NCI-H2029 (cell line): ENCODE results near the gene EXOSC6.
"Not testable (repeated sequence)": the region's sequence is repeated elsewhere in the genome, so short reads cannot be mapped to it uniquely, and the experiment has no call there.

Experiments
- DNase-seq: peaks from one replicate; lab custom pipeline; 2025; lab: John Stamatoyannopoulos, UW

The EXOSC6 gene

DNA sequence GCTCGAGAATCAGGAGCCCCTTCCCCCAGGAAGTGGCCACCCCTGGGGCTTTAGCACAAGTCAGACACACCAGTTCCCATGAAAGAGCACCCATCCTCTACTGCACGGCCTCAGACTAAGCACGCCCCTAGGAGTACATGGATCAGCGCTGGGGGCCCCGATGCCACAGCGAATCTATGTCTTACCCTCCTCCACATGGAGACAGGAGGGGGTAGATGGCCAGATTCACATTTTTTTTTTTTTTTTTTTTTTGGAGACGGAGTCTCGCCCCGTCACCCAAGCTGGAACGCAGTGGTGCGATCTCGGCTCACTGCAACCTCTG lies 3.2 kb upstream of the EXOSC6 start:
- DNase-seq = no peak

DNA sequence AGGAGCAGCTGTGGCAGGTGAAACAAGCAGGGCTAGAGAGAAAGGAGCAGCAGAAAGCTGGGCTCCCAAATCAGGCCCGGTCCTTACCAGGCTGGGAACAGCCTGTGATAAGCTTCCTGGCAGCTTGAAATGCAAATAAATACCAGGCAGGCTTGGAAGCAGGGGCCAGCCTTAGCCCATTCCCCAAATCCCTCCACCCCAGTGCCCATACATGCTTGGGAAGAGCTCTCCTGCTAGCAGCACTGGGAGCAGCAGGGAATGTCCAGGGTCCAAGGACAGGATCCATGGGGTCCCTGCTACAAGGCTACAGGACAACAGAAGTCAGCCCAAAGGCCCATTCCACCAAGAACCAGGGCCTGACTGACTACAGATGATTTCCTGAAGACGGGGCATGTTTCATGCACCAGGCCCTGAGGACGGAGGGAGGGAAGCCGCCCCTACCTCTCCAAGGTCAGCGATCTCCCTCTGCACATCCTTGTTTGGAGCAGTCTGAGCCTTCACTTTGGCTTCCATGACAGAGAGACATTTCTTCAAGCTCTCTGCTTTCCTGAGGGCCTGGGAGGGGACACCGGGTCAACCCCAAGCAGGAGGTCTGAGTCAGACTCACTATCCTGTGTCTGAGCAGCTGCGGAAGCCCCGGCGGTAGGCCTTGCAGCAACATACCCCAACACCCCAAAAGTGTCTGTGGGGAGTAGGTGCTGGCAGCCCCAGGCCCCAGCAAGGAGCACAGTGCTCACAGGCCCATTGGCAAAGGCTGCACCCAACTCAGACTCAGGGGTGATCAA lies 2.6 kb upstream of the EXOSC6 start:
- no peak for DNase-seq

DNA sequence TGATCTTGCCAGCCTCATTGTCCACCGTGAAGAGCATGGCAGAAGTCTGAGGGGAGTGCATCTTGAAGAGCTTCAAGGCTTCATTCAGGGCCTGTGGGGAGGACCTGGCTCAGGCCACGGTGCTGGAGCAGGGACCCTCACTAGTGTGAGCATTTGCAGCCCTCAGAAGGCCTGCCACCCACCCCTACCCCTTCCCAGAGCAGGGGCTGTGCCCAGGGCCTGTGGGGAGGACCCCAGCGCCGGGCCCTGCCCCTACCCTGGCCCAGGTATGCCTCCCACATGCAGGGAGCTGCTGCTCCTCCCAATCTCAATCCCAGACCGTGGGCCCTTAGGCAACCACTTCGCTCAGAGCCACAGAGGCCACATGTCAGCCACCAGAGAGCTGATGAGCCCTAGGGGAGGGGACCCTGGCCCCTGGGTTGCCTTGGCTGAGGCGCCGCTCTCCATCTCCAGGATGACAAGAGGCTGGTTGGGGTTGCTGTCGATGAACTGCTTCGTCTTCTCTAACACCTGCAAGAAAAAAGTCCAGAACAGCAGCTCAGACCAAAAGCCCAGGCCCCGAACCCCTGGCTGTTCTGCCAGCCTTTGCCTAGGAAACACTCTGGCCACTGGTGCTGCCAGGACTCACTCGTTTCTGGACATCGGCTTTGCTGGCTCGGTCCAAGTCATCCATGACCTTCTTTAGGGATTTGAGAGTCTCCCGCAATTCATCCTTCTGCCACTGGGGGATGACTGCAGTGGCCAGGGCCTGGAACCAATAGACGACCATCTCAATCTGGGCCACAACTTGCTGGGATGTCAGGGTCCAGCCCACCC lies 1.8 kb upstream of the EXOSC6 start:
- DNase-seq = no peak

DNA sequence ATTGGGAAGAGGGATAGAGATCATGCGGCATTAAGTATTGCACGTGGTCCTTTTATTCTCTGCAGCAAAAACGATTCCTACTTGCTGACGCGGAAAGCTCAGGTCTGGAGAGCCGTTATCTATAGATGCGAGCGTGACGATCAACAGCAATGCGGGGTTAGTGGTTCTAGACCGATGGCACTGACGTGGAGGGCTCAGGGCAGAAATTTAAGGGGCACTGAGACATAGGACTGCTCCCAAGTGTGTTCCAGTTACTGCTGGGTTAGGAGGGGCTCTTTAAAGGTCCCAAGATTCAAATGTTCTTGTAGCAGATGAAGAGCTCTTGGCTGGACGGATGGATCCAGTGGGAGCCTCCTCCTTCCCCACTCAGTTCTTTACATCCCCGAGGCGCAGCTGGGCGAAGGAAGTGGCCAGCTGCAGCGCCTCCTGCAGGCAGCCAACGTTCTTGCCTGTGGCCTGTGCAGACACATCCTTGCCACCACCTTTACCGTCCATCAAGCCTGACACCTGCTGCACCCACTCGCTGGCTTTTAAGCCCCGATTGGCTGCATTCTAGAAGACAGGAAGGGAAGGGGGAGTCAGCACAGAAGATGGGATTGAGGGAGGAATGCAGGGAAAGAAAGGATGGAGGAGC lies 732 bp upstream of the EXOSC6 start:
- no peak for DNase-seq

DNA sequence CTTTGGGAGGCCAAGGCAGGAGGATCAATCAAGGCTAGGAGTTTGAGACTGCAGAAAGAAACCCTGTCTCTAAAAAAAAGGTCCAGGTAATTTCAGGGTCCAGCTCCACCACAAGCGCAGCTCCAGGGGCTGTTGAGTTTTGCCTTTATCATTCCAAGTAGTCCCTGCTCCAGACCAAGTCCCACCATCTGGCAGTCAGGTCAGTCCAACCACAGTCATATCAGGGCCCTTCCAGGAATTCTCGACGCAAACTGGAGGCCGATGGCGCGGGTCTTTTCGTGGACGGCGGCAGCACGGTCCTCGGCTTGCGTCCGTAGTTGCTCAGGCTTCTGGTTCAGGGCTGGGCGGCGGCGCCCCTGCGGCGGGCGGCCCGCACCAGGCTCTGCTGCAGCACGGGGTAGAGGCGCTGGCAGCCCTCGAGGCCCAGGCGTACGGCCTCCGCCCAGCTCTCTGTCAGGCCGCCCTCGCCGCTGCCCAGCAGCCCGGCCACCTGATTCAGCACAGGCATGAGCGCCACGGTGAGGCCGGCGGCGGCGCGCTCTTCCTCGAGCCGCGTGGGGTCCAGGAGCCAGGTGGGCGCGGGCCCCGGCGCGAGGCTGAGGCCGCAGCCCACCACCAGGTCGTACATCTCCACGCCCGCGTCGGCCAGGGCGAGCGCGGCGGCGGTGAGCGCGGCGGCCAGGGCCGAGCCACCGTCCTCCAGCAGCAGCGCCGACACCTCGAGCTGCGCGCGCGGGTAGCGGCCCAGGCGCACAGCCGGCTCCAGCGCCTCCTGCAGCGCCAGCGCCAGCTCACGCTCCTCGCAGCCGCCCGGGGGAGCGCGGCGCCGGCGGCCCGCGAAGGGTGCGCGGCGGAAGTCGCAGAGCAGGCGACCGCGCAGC lies 752 bp downstream of the EXOSC6 start:
- no peak for DNase-seq

DNA sequence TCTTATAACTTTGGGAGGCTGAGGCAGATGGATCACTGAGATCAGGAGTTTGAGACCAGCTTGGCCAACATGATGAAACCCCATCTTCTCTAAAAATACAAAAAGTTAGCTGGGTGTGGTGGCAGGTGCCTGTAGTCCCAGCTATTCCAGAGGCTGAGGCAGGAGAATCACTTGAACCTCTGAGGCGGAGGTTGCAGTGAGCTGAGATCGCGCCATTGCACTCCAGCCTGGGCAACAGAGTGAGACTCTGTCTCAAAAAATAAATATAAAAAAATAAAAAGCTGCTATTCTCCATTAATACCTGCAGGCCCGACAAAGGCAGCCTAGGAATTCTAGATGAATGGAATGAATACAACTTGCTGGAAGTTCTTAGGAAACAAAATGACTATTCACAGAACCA lies 2.0 kb downstream of the EXOSC6 start:
- DNase-seq = not testable (repeated sequence)

DNA sequence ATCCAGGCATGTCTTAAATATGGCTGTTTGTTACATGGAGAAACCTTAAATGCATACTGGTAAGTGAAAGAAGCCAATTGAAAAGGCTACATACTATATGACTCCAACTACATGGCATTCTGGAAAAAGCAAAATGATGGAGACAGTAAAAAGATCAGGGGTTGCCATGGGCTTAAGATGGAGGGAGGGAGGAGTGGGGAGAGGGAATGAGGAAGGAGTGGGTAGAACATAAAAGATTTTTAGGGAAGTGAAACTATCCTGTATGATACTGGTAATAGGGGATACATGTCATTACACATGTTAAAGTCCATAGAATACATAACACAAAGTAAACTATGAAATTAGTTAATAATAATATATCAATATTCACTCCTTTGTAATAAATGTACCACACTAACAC lies 13.0 kb downstream of the EXOSC6 start:
- DNase-seq = not testable (repeated sequence)

DNA sequence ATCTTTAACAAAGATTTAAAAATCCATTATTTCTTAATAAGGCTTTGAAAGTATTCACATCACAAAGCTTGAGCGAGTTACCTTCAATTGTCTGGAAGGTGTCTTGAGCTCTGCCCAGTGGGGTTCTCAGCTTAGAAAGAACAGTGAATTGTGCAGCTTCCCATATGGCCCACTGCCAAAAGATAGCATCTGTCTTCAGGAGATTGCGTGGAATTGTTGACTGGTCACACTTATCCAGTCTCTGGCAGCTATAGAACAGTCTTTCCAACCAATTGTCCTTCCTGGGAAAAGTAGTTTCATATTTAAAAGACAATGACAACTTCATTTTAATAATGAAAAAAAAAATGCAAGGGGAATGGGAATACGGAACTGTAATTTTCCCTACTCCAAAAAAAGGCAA lies 19.9 kb downstream of the EXOSC6 start:
- DNase-seq = not testable (repeated sequence)

DNA sequence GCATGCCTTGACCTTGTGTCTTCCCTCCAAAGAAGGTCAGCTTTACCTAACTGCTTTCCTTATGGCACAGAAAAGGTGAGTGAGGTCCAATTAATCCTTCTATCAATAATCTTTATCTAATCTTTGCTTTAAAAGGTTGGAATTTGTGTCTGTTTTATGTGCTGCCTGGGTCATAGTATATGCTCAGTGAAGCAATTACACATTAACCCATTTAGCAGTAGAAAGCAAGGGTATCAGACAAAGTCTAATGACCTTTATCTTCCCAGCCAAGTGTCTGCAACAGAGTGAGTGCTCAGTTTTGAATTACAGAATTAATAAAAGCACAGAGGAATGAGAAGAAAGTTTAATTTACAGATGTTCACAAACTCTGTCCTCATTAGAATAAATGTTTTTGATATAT lies 25.7 kb downstream of the EXOSC6 start:
- DNase-seq = not testable (repeated sequence)

DNA sequence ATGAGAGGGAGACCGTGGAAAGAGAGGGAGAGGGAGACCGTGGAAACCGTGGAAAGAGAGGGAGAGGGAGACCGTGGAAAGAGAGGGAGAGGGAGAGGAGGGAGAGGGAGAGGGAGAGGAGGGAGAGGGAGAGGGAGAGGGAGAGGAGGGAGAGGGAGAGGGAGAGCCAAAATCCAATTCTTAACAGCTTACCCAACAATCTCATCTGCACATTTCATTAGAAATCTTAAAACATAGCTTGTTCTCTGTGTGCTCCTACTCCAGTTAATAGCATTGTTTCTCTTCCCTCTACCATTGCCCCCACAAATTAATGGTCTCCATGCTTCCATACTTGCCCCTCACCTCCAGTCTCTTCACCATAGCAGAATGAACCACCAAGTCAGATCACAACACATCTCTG lies 26.3 kb downstream of the EXOSC6 start:
- DNase-seq = not testable (repeated sequence)

DNA sequence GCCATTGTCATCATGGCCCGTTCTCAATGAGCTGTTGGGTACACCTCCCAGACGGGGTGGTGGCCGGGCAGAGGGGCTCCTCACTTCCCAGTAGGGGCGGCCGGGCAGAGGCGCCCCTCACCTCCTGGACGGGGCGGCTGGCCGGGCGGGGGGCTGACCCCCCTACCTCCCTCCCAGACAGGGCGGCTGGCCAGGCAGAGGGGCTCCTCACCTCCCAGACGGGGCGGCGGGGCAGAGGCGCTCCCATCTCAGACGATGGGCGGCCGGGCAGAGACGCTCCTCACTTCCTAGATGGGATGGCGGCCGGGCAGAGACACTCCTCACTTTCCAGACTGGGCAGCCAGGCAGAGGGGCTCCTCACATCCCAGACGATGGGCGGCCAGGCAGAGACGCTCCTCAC lies 27.1 kb downstream of the EXOSC6 start:
- not testable (repeated sequence) for DNase-seq

DNA sequence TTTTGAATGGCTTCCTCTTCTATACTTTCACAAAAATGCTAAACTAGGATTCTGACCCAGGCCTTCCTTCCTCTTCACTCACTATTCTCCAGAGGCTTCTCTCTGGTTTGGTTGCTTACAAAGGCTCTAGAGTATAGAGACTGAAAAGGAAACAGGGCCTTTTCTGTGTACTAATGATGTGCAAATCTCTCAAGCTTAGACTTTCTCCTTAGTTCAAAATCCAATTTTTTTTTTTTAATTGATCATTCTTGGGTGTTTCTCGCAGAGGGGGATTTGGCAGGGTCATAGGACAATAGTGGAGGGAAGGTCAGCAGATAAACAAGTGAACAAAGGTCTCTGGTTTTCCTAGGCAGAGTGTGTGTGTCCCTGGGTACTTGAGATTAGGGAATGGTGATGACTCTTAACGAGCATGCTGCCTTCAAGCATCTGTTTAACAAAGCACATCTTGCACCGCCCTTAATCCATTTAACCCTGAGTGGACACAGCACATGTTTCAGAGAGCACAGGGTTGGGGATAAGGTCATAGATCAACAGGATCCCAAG lies 27.7 kb downstream of the EXOSC6 start:
- not testable (repeated sequence) for DNase-seq

DNA sequence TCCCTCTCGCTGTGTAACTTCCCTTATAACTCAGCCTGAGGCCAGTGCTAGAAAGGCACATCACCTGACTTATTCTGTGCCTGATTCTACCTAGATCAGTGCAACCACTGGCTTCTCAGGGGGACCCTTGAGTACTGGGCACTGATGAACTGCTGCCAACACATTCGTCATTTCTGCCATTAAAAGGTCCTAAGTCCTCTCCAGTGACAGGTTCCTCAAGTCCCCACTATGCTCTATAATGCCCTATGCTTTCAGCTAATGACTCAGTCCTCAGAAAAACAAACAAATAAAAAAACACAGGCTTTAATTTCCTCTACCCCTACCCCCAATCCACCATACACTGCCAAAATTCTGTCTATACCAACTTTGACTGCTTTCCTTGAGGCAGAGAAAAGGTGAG lies 28.5 kb downstream of the EXOSC6 start:
- not testable (repeated sequence) for DNase-seq

DNA sequence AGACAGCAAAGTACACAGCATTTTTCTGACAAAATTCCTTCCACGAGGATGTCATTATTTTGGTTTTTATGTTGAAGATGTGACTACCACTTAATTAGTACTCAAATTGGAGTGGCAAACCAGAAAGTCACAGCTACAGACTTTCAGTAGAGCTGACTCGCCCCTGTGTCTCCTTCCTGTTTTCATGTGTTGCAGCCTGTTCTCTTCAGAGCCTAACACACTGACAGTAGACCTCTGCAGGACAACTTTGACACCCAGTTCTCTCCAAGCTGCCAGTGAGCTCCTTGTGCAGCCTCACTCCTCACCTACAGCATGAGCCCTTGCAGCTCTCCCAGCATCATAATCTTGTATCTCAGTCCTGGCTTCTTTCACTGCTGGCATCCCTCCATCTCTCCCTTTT lies 29.2 kb downstream of the EXOSC6 start:
- not testable (repeated sequence) for DNase-seq

DNA sequence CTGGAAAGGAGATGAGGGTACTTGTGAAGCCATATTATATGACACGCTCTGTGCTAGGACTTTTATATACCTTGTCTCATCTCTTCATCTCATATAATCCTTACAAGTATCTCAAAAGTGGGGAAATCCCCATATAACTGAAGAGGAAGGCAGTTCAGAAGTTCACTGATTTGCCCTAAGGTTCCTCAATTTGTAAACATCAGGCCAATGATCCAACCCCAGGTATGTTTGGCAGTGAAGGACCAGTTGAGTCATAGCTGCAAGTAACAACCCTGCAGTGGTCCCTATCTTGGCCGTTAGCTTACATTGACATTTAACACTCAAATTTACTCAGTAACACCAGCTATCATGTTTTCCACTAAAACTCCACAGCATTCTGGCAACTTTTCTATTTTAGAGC lies 33.2 kb downstream of the EXOSC6 start:
- not testable (repeated sequence) for DNase-seq

DNA sequence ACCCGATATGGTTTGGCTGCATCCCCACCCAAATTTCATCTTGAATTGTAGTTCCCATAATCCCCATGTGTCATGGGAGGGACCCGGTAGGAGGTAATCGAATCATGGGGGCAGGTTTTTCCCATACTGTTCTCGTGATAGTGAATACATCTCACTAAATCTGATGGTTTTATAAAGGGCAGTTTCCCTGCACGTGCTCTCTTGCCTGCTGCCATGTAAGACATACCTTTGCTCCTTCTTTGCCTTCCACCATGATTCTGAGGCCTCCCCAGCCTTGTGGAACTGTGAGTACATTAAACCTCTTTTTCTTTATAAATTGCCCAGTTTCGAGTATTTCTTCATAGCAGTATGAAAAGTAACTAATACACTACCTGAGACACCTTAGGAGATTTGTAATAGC lies 45.4 kb downstream of the EXOSC6 start:
- DNase-seq = not testable (repeated sequence)

DNA sequence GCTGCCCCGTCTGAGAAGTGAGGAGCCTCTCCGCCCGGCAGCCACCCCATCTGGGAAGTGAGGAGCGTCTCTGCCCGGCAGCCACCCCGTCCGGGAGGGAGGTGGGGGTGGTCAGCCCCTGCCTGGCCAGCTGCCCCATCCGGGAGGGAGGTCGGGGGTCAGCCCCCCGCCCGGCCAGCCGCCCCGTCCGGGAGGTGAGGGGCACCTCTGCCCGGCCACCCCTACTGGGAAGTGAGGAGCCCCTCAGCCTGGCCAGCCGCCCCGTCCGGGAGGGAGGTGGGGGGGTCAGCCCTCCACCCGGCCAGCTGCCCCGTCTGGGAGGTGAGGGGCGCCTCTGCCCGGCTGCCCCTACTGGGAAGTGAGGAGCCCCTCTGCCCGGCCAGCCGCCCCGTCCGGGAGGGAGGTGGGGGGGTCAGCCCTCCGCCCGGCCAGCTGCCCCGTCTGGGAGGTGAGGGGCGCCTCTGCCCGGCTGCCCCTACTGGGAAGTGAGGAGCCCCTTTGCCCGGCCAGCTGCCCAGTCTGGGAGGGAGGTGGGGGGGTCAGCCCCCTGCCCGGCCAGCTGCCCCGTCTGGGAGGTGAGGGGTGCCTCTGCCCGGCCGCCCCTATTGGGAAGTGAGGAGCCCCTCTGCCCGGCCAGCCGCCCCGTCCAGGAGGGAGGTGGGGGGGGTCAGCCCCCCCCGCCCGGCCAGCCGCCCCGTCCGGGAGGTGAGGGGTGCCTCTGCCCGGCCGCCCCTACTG lies 46.9 kb downstream of the EXOSC6 start:
- DNase-seq = not testable (repeated sequence)

DNA sequence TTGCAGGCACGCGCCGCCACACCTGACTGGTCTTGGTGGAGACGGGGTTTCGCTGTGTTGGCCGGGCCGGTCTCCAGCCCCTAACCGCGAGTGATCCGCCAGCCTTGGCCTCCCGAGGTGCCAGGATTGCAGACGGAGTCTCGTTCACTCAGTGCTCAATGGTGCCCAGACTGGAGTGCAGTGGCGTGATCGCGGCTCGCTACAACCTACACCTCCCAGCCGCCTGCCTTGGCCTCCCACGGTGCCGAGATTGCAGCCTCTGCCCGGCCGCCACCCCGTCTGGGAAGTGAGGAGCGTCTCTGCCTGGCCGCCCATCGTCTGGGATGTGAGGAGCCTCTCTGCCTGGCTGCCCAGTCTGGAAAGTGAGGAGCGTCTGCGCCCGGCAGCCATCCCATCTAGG lies 47.7 kb downstream of the EXOSC6 start:
- not testable (repeated sequence) for DNase-seq

DNA sequence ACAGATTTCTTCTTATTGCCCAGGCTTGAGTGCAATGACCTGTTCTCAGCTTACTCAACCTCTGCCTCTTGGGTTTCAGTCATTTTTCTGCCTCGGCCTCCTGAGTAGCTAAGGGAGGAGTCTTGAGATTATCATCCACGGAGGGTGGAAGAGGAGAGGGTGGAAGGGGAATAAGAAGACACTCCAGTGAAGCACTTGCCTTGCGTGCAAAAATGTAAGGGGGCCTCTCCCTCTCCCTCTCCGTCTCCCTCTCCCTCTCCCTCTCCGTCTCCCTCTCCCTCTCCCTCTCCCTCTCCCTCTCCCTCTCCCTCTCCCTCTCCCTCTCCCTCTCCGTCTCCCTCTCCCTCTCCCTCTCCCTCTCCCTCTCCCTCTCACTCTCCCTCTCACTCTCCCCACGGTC lies 48.2 kb downstream of the EXOSC6 start:
- DNase-seq = not testable (repeated sequence)

DNA sequence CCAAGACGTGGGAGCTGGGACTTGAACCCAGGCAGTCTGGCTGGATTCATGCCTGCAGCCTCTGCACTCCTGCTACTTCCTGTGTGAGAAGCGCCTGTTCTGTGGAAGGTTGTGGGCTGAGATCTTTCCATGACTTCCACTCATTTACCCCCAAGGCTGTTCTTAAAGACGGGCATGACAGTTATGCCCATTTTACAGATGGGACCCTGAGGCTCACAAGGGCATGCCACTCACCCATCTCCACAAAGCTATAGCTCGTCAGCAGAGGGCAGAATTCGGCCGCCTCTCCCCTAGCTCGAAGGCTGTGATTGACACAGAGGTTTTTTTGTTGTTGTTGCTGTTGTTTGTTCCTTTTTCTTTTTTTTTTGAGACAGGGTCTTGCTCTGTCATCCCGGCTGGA lies 51.7 kb downstream of the EXOSC6 start:
- not testable (repeated sequence) for DNase-seq

DNA sequence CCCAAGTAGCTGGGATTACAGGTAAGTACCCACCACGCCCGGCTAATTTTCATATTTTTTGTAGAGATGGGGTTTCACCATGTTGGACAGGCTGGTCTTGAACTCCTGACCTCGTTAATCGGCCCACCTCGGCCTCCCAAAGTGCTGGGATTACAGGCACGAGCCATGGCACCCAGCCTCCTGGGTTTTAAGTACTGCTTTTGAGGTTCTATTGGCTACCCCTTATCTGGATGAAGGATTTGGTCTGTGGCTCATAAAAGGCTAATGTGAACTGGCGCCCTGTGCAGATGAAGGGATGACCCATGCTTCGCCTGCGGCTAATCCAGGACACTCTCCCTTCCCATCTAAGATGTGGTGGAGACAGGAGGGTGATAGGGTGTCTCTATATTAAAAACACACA lies 52.6 kb downstream of the EXOSC6 start:
- not testable (repeated sequence) for DNase-seq
